ENCODE measurements around the gene GNAT2. TPM values are rescaled to one million over a fixed set of nuclear protein-coding genes. Genes with fewer than 3 reads are reported as not detected.

Gene GNAT2
- total RNA-seq, 1 donor from 2014 or later: not detected

DNA sequence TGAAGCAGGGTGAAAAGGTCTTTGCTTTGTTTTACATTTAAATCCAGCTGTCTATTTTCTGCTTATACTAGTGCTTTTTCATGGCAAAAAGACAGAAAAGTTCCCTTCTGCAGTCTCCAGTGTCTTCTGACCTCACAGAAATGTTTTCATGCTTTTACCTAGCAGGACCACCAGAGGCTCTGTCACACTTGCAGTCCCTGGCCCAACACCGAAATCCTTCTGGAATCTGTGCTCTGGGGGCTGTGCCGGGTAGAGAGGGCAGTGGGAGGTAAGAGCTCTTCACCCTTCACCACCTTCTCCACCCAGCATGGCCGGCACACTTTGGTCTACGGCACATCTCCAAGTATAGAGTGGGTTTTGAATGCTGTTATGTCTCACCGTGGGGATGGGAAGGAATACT lies 20.8 kb downstream of the GNAT2 start:
- Mint-ChIP-seq H3K4me3 (ENCODE audit: unreplicated experiment) (no peak overlapping the region), H3K9me3 (ENCODE audit: low read depth) (no peaks in the 10 kb centered on the region), H3K27me3 (ENCODE audit: low read depth) (no peaks in the 10 kb centered on the region), H3K36me3 (ENCODE audit: low read depth) (peaks cover 7% of the 10 kb centered on the region), H3K4me1 (ENCODE audit: low read depth) (peaks cover 20% of the 10 kb centered on the region), H3K27ac (ENCODE audit: unreplicated experiment) (peak overlapping the region; percentile 8)
- TF ChIP-seq, protein P1, sequence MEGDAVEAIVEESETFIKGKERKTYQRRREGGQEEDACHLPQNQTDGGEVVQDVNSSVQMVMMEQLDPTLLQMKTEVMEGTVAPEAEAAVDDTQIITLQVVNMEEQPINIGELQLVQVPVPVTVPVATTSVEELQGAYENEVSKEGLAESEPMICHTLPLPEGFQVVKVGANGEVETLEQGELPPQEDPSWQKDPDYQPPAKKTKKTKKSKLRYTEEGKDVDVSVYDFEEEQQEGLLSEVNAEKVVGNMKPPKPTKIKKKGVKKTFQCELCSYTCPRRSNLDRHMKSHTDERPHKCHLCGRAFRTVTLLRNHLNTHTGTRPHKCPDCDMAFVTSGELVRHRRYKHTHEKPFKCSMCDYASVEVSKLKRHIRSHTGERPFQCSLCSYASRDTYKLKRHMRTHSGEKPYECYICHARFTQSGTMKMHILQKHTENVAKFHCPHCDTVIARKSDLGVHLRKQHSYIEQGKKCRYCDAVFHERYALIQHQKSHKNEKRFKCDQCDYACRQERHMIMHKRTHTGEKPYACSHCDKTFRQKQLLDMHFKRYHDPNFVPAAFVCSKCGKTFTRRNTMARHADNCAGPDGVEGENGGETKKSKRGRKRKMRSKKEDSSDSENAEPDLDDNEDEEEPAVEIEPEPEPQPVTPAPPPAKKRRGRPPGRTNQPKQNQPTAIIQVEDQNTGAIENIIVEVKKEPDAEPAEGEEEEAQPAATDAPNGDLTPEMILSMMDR (IDR thresholded peaks at IDR 0.05): peak; percentile 35
- DNase-seq (ENCODE audit: low spot score): no peak

DNA sequence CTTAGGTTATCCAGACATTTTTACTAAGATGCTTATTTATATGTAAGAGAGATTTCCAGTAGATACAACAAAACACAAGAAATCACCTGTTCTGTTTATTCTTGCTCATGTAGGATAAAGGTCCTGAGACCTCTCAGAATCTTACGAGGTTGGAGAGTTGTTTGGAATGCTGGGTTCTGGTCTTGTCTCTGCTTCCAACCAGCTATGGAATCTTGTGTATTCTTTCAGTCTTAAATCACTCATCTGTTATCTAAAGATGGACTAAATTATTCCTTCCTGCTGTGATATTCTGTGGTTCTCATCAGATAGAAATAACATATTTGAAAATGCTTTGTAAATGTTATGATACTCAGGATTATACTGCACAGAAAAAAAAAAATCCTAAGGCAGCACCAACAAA lies 21.3 kb downstream of the GNAT2 start:
- DNase-seq (ENCODE audit: low spot score): no peak
- Mint-ChIP-seq H3K9me3 (ENCODE audit: low read depth) (no peaks in the 10 kb centered on the region), H3K27ac (ENCODE audit: unreplicated experiment) (no peak overlapping the region), H3K4me3 (ENCODE audit: unreplicated experiment) (no peak overlapping the region), H3K36me3 (ENCODE audit: low read depth) (peaks cover 8% of the 10 kb centered on the region), H3K27me3 (ENCODE audit: low read depth) (no peaks in the 10 kb centered on the region), H3K4me1 (ENCODE audit: low read depth) (peaks cover 20% of the 10 kb centered on the region)
- TF ChIP-seq, protein P1 (IDR thresholded peaks at IDR 0.05): no peak

DNA sequence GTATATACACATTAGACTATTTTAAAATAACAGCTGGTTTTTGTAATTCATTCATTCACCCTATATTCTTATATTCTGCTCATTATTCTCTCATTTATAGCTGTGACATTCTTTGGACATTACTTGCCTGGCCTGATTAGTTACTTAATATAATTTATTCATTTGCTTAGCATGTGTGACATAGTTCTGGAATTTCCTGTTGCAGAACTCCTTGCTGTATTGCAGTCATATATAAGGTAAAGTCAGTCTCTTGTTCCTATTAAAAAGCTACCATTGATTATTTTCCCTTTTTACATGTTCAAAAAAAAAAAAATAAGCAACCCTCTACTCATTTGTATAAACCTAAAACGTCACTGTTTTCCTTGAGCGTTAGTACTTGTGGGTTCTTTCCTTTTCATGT lies 23.9 kb downstream of the GNAT2 start:
- H3K27me3 Mint-ChIP-seq (ENCODE audit: low read depth): no peaks in the 10 kb centered on the region
- no peak overlapping the region for H3K4me3 Mint-ChIP-seq (ENCODE audit: unreplicated experiment)
- H3K4me1 Mint-ChIP-seq (ENCODE audit: low read depth): peaks cover 17% of the 10 kb centered on the region
- DNase-seq (ENCODE audit: low spot score): no peak
- TF ChIP-seq, protein P1 (IDR thresholded peaks at IDR 0.05): no peak
- peaks cover 15% of the 10 kb centered on the region for H3K36me3 Mint-ChIP-seq (ENCODE audit: low read depth)
- H3K9me3 Mint-ChIP-seq (ENCODE audit: low read depth): no peaks in the 10 kb centered on the region
- H3K27ac Mint-ChIP-seq (ENCODE audit: unreplicated experiment): peak overlapping the region; percentile 71

DNA sequence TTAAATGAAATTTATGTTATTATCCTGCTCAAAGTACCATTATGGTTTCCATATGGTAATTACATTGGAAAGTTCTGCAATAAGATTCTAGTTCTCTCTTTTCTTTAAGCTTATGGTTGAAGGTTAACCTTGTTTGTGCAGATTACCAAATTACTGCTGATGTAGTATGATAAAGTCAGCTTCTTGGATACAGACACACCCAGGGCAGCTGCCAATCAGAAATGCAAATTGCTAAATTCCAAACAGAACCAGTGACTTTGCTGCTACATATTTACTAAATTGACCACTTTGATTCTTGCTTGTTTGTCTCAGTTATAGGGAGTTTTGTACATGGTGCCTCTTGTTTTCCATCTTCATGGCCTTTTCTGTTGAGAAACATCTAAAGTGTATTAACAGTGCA lies 26.5 kb downstream of the GNAT2 start:
- no peak for DNase-seq (ENCODE audit: low spot score)
- Mint-ChIP-seq H3K4me3 (ENCODE audit: unreplicated experiment) (no peak overlapping the region), H3K36me3 (ENCODE audit: low read depth) (peaks cover 26% of the 10 kb centered on the region), H3K4me1 (ENCODE audit: low read depth) (peaks cover 17% of the 10 kb centered on the region), H3K27ac (ENCODE audit: unreplicated experiment) (peak overlapping the region; percentile 13), H3K9me3 (ENCODE audit: low read depth) (no peaks in the 10 kb centered on the region), H3K27me3 (ENCODE audit: low read depth) (no peaks in the 10 kb centered on the region)
- TF ChIP-seq, protein P1 (IDR thresholded peaks at IDR 0.05): no peak

DNA sequence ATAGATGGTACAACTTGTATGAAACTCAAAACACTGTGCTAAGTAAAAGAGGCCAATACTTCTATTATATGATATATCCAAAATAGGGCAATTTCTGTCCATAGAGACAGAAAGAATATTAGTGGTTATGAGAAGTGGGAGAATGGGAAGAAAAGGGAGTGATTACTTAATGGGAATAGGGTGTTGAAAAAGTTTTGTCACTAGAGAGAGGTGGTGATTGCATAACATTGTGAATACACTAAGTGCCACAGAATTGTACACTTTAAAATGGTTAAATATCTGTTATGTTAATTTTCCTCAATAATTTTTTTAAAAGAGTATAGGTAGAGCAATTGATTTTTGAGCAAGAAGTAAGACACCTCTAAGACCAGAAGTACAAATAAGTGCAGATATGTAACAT lies 29.7 kb downstream of the GNAT2 start:
- Mint-ChIP-seq H3K27ac (ENCODE audit: unreplicated experiment) (no peak overlapping the region), H3K36me3 (ENCODE audit: low read depth) (peaks cover 40% of the 10 kb centered on the region), H3K27me3 (ENCODE audit: low read depth) (no peaks in the 10 kb centered on the region), H3K4me1 (ENCODE audit: low read depth) (no peaks in the 10 kb centered on the region), H3K9me3 (ENCODE audit: low read depth) (no peaks in the 10 kb centered on the region), H3K4me3 (ENCODE audit: unreplicated experiment) (no peak overlapping the region)
- no peak for DNase-seq (ENCODE audit: low spot score)
- TF ChIP-seq, protein P1 (IDR thresholded peaks at IDR 0.05): no peak

Data from chondrocyte (in vitro differentiated cells).